Stimulated activated CD8-positive, alpha-beta memory T cell treated with anti-CD3 and anti-CD28 coated beads, Interleukin-7, amount 100 ng/mL, for 48 hours (primary cell): ENCODE data around the gene GPRC5A.

ENCODE experiments used
- DNase-seq, 2 donors: peaks; one replicate each; pipeline ENCODE4 v3.0.0-alpha.2; 2020; ENCODE audit warnings: low read depth in 1 of 2; ENCODE audit errors: extremely low read depth in 1 of 2

Gene GPRC5A

DNA sequence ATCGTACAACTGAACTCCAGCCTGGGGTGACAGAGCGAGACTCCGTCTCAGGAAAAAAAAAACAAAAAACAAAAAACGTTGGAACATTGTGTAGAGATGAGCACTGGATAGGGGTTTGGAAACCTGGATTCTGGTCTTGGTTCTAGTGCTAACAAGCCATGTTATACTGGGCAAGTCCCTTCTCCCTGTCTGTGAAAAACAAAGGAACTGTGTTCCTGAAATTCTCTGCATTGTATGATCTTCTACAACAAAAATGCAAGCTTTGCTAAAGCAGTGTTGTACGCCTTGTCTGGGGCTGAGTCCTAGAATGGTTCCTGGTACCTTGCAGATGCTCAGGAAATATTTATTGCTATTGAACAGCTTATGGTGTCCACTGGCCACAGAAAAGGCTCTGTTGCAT, 47.2 kb downstream of the GPRC5A start:
- DNase-seq = no peak

DNA sequence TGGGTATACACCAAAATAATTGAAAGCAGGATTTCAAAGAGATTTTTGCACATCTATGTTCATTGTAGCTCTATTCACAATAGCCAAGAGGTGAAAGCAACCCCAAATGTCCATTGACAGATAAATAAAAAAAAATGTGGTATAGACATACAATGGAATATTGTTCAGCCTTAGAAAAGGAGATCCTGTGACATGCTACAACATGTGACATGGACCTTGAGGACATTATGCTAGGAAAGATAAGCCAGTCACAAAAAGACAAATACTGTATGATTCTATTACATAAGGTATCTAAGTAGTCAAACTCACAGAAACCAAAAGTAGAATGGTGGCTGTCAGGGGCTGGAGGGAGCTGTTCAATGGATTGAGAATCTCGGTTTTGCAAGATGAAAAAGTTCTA, 48.5 kb downstream of the GPRC5A start:
- DNase-seq = no peak

DNA sequence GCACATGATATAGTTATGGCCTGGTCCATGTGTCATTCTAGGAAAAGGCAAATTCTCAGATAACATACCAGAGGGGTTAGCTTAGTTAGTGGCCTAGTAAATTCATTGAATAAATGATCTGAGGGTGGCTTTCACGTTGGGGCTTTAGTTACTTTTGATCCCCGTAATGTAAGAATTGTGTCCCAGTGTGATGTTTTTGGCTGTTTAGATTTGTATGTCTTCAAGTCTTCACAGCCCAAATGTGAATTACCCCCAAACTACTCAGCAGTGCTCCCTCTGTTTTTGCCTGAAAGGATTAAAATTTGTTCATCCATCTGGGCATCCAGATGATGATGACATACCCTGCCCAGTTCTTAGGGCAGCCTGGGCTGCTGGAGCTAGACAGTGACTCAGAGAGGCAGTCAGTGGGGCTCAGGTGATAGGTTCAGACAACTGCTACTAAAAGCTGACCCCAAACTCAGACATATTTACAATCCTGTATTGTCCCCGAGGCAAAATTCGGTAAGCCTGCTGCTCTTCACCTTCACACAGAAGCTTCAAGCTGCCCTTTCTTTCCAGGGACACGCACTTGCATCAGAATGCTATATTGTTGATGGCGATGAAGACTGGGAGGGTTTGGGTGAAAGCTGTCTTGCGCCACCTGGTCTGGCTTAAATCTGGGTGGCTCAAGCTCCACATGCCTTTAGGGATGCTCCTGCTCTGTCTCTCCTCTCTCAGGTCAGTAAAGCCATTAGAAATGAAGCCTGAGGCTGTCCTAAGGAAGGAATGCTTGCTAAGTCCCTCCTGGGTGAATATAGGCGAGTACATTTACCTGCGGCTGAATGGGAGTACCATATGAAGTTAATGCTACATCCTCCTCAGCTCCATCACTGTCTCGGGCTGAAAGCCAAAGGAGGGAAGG, 50.3 kb downstream of the GPRC5A start:
- no peak for DNase-seq

DNA sequence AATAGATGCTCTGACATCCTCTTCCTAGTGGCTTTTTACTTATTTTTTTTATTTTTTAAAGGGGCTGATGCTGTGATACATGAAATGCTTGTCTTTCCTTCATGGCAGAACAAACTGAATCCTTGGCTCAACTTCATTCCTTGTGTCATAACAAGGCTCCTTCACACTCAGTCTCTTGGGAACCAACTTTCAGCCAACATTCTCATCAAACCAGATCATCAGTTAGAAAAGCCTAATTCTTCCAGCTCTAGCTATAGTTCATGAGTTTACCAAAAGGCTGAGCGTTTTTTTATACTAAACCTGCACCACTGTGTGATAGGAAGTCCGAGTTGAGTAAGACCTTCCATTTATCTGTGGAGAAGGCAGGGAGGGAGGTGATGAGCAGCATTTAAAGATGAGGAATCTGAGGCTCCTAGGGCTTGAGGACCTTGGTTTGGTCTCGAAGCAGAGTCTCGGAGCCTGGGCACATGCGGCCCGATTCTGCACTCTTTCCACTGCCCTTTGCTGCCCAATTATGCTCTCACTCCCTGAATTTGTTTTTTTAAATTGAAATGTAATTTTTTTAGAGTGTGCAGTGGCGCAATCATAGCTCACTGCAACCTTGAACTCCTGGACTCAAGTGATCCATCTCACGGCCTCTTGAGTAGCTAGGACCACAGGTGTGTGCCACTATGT, 52.4 kb downstream of the GPRC5A start:
- DNase-seq = no peak

DNA sequence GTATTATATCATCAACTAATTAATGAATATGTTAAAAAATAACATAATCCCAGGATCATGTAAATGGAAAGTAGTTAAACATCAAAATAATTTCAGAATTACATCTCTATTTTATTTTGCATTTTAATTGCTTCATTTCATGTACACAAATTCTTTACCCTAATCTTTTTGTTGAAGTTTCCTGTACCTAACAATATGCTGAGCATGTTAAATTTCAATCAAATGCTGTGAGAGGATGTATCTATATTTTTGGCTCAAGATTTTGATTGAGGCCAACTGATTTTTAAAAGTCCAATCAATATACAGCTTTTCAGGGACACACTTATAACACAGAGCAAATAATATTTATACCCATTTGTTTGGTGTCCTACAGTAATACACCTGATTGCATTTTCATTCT, 54.2 kb downstream of the GPRC5A start:
- no peak for DNase-seq

DNA sequence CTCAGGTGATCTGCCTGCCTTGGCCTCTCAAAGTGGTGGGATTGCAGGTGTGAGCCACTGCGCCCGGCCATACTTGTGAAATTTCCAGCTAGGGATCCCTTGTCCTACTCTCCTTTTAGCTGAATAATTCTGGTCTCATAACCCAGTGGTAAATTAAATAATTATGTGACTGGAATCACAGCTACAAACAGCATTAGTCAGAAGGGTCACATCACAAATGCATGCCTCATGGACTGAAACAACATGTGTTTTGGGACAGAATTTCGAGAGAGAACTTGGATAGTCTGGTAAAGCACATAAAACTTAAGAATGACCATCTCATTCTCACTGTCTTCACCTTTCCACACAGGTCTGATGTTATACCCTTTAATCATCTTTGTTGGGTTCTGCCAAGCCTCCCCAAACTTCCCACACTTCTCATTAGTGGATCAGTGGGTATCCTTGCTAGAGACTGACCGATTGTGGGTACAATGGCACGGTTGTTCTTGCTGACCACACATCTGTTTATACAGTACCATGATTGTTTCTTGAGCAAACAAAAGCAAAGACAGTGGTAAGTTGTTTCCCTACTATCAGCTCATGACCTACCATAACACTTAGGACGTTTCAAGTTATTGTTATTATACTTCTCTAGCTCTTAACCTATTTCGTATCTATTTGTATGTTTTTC, 55.5 kb downstream of the GPRC5A start:
- no peak for DNase-seq

DNA sequence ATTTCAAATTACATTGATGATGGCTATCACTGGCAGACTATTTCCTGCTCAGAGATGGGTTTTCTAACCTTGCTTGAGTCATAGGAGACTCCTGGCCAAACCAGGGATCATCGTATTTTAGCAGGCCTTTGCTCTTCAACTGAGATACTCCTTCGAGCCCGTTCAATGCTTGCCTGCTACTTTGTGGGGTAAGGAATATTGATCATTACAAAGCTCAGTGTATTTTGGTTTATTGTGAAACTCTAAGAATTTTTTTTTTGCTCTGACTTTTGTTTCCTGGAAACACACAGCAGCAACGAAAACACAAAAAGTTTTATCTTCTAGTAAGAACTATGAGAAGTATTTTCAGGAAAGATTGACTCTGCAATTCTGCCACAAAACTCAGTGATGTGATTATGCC, 56.5 kb downstream of the GPRC5A start:
- no peak for DNase-seq

DNA sequence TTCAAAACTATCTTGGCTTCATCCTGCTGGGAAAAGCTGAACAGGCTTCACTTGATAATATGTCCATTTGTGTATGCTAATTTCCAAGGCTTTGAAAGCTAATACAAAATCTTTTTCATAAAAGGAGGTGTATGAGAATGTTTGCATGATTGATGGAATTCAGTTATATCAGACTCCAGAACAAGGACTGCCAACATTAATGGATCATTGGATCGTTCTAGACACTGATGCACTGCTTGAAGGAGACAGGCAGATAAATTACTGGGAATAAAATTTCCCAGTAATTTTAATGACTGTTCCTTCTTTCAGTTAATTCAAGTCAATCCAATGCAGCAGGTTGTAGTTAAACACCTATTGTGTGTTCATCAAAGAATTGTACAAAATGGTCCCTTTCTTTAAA, 60.1 kb downstream of the GPRC5A start:
- DNase-seq = no peak

DNA sequence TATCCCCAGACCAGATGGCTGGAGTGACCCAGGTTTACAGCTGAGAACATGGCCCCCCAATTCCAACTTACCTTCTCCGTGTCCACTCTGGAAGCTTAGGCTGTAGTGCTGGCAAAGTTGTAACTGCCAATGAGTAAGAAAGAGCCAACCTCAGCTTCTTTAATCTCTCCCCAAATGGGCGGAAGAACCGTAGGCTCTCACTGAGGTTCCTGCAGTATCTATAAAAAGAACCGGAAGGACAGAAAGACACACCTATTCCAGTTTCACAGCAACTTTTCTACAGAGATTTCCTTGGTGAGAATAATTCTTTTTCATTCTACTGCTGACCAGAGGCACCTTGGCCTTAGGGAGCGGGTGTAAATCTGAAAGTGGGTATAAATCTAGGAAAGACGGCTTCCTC, 60.7 kb downstream of the GPRC5A start, which contains the start of gene GPRC5D:
Gene GPRC5D (minus strand): TSS at position 135 of the 400 bp plus-strand sequence. CDS start 1,786 bp downstream, outside the sequence.
- no peak for DNase-seq

DNA sequence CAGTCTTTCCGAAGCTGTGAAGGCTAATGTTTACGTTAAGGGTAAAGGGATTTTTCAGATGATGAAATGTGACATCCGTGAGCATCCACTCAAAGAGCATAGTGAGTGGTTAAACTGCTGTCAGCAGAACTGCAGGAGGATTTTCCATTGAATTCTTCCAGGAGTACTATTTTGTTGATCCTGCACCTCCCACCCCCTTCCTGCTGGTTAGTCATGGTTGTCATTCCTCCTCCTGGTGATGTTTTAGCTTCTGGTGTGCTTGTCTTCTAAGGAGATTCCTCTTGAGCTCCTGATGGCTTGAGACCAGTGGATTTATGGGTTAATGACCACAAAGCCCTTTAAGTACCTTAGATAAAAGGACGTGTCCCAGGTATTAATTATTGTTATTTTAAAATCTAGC, 63.0 kb downstream of the GPRC5A start:
- no peak for DNase-seq

DNA sequence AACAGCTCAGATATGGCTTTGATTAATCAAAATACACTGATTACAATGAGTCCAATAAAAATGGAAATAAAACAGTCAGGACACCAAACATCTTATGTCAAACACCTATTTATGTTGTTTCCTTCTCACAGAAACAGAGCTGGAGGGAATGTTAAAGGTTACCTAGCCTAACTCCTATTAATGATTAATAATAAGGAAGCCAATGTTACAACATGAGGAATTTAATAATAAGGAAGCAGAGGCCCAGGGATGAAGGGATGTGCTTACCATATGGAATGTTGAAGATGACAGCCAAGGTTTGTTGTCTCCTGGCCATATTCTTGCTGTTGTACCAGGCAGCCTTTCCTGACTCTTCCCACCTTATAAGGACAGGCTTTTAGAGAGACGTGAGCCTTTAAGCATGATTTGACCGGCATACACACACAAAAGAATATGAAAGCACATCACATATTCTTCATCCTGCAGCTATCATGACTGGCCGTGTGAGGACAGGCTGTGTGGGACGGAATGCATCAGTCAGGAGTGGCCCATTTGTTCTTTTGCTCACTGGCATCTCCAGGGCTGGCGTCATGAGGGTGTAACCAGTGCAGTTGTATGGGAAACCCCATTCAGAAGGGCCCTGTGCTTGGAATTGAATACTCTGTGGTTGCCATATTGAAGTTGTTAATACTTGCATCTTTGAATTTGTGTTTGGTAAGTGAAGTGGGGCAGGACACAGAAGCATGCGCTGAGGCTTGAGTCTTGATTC, 63.7 kb downstream of the GPRC5A start:
- DNase-seq = no peak

DNA sequence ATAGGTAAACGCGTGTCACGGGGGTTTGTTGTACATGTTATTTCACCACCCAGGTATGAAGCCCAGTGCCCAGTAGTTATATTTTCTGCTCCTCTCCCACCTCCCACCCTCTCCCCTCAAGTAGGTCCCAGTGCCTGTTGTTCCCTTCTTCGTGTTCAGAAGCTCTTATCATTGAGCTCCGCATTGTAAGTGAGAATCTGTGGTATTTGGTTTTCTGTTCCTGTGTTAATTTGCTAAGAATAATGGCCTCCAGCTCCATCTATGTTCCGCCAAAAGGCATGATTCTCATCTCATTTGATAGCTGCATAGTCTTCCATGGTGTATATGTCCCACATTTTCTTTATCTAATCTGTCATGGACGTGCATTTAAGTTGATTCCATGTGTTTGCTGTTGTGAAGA, 67.5 kb downstream of the GPRC5A start:
- no peak for DNase-seq

DNA sequence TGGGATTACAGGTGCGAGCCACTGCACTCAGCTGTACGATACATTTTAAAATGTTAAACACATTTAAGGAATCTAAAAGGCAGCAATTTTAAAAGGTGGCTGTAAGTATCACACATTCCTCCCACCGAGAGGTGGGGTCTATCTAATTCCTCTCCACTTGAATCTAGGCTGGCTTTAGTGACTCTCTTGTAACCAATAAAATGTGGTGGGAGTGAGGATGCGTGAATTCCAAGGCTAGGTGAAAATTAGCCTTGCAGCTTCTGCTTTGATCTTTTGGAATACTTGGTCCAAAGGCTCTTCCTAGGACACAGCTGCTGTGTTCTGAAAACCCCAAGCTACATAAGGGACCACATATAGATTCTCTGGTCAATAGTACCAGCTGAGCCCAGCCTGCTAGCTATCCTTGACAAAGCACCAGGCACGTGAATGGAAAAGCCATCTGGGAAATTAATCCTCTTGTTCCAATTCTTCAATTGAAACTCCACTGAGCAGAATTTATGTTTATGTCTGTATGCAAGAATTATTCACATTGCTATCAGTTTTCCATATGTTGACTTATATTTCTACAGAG, 69.4 kb downstream of the GPRC5A start:
- DNase-seq = no peak

DNA sequence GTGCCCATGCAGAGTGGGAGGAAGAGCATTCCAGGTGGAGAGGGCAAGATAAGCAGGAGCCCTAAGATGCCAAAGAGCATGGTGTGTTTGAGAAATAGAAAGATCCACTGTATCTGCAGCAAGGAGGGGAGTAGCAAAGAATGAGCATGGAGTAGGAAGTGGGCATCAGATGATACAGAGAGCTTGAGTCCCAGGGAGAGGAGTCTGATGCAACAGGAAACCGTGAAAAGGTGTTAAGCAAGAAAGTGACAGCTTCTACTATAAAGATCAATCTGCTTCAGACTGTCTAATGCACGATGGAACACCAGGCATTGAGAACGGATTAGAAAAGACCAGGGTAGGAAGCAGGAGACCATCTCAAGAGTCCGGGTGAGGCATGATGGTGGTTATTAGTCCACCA, 72.9 kb downstream of the GPRC5A start:
- no peak for DNase-seq

DNA sequence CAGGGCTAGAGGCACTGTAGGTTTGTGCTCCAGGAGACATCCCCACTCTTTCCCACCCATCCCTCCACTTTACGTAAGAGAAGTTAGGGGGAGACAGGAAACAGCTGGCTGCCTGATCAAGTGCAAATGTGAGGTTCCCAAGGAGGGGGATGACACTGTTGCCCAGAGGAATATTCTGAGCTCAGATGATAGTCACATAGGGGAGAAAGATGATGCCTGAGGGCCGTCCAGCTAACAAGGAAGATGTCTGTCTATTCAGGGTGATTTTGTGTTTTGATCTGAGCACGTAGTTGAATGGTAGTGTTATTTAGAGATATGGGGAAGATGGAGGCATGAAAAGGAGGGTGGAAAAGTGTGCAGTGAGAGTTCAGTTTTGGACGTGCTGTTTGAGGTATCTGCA, 74.5 kb downstream of the GPRC5A start:
- DNase-seq = no peak
